ENCODE data around the gene TSHZ2.

DNA sequence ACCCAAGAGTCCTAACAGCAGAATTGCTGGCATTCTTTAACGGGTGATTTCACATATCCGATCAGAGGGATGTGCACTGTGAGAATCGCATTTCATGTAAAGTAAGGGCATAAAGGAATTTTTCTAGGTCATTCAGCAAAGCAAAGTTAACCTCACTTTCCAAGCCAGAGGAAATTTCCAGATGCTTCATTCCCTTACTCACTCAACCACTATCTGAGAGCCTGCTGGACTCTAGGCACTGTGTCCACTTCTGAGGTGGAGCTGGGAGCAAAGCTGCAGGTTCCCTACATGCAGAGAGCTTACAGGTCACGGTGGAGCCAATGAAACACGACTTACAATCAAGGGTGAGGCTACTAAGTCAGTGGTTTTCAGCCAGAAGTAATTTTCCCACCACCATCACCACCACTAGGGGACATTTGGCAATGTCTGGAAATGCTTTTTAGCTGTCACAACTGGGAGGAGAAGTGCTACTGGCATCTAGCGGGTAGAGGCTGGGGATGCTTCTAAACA, 34.5 kb upstream of the TSHZ2 start:
- TF ChIP-seq, protein P1, sequence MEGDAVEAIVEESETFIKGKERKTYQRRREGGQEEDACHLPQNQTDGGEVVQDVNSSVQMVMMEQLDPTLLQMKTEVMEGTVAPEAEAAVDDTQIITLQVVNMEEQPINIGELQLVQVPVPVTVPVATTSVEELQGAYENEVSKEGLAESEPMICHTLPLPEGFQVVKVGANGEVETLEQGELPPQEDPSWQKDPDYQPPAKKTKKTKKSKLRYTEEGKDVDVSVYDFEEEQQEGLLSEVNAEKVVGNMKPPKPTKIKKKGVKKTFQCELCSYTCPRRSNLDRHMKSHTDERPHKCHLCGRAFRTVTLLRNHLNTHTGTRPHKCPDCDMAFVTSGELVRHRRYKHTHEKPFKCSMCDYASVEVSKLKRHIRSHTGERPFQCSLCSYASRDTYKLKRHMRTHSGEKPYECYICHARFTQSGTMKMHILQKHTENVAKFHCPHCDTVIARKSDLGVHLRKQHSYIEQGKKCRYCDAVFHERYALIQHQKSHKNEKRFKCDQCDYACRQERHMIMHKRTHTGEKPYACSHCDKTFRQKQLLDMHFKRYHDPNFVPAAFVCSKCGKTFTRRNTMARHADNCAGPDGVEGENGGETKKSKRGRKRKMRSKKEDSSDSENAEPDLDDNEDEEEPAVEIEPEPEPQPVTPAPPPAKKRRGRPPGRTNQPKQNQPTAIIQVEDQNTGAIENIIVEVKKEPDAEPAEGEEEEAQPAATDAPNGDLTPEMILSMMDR (conservative IDR thresholded peaks at IDR 0.05): peak; percentile 15
- no peak for TF ChIP-seq ZFX (IDR thresholded peaks at IDR 0.05)

Data from C4-2B (cell line).